WTC11 (cell line): ENCODE measurements around the gene SPATA24. TPM values are rescaled to one million over a fixed set of nuclear protein-coding genes. Genes with fewer than 3 reads are reported as not detected.

ENCODE experiments used
- ATF2 ChIP-seq: sonication (generic); formaldehyde crosslinking; IDR thresholded peaks from 2 replicates; pipeline ENCODE4 v1.8.1; 2022; ENCODE audit warnings: low read depth, missing genetic modification reagents, borderline replicate concordance
- CDX4 ChIP-seq: fragments of 250-450 bp; sonication (Bioruptor Pico); IDR thresholded peaks from 2 replicates; pipeline ENCODE4 v1.9.0; 2021; ENCODE audit warnings: moderate library complexity, mild to moderate bottlenecking, inconsistent platforms, borderline replicate concordance
- GRHL2 ChIP-seq: fragments of 250-450 bp; sonication (Bioruptor Pico); IDR thresholded peaks from 2 replicates; pipeline ENCODE4 v1.8.0; 2022; ENCODE audit warnings: mild to moderate bottlenecking, moderate library complexity; ENCODE audit not compliant: insufficient replicate concordance, severe bottlenecking
- GTF2I ChIP-seq: fragments of 250-450 bp; sonication (Bioruptor Pico); conservative IDR thresholded peaks from 2 replicates; pipeline ENCODE4 v1.4.0; 2021; ENCODE audit warnings: mild to moderate bottlenecking
- JUN ChIP-seq: sonication (generic); formaldehyde crosslinking; IDR thresholded peaks from 2 replicates; pipeline ENCODE4 v1.8.0; 2023; ENCODE audit warnings: mild to moderate bottlenecking, missing genetic modification reagents
- MYBL2 ChIP-seq: sonication (generic); formaldehyde crosslinking; IDR thresholded peaks from 2 replicates; pipeline ENCODE4 v1.8.1; 2023; ENCODE audit warnings: mild to moderate bottlenecking, moderate library complexity, missing genetic modification reagents
- NR3C1 ChIP-seq: sonication (generic); formaldehyde crosslinking; conservative IDR thresholded peaks from 2 replicates; pipeline ENCODE4 v1.8.1; 2023; ENCODE audit warnings: low read depth, mild to moderate bottlenecking, missing genetic modification reagents
- TEAD1 ChIP-seq: sonication (generic); formaldehyde crosslinking; IDR thresholded peaks from 2 replicates; pipeline ENCODE4 v1.8.0; 2022; ENCODE audit warnings: mild to moderate bottlenecking, missing genetic modification reagents
- ZNF138 ChIP-seq: sonication (generic); formaldehyde crosslinking; conservative IDR thresholded peaks from 2 replicates; pipeline ENCODE4 v1.8.1; 2022; ENCODE audit warnings: mild to moderate bottlenecking, moderate library complexity, missing genetic modification reagents
- ZNF281 ChIP-seq: sonication (generic); formaldehyde crosslinking; IDR thresholded peaks from 2 replicates; pipeline ENCODE4 v1.8.0; 2023; ENCODE audit warnings: mild to moderate bottlenecking, missing genetic modification reagents
- ZNF317 ChIP-seq: sonication (generic); formaldehyde crosslinking; IDR thresholded peaks from 2 replicates; pipeline ENCODE4 v1.8.1; 2023; ENCODE audit warnings: low read depth, mild to moderate bottlenecking, moderate library complexity, missing genetic modification reagents, borderline replicate concordance
- ZNF396 ChIP-seq: fragments of 250-450 bp; sonication (Bioruptor Pico); IDR thresholded peaks from 2 replicates; pipeline ENCODE4 v1.8.0; 2021; ENCODE audit warnings: mild to moderate bottlenecking, moderate library complexity, borderline replicate concordance
- ZNF512 ChIP-seq: sonication (generic); formaldehyde crosslinking; IDR thresholded peaks from 2 replicates; pipeline ENCODE4 v1.8.1; 2022; ENCODE audit warnings: missing genetic modification reagents, borderline replicate concordance
- ZNF671 ChIP-seq: fragments of 250-450 bp; sonication (Bioruptor Pico); IDR thresholded peaks from 2 replicates; pipeline ENCODE4 v1.8.0; 2021; ENCODE audit warnings: mild to moderate bottlenecking
- total RNA-seq: library from RNA; stranded (reverse); gene quantifications from 3 replicates; pipeline ENCODE4 v1.2.3, GENCODE V29; 2021
- TF ChIP-seq, protein P1 (sequence below): sonication (generic); formaldehyde crosslinking; IDR thresholded peaks from 2 replicates; pipeline ENCODE4 v1.8.1; 2023; ENCODE audit warnings: mild to moderate bottlenecking, missing genetic modification reagents, borderline replicate concordance
- TF ChIP-seq, protein P2 (sequence below): sonication (generic); formaldehyde crosslinking; IDR thresholded peaks from 2 replicates; pipeline ENCODE4 v1.8.0; 2023; ENCODE audit warnings: missing genetic modification reagents
- TF ChIP-seq, protein P3 (sequence below): sonication (generic); formaldehyde crosslinking; IDR thresholded peaks from 2 replicates; pipeline ENCODE4 v1.8.0; 2022; ENCODE audit warnings: mild to moderate bottlenecking, missing genetic modification reagents
- TF ChIP-seq, protein P4 (sequence below): sonication (generic); formaldehyde crosslinking; conservative IDR thresholded peaks from 2 replicates; pipeline ENCODE4 v1.8.1; 2023; ENCODE audit warnings: mild to moderate bottlenecking, low read depth, missing genetic modification reagents, moderate library complexity

Gene SPATA24
- total RNA-seq, 1 experiment from 2014 or later: 13.2 TPM

- TF ChIP-seq ZNF512 (CRISPR knock-in tag) (no peak), ZNF281 (0 out of 2 replicates have a peak, but pooled peaks have one; percentile 19), MYBL2 (CRISPR knock-in tag) (no peak), ZNF671 (CRISPR knock-in tag) (no peak), GRHL2 (CRISPR knock-in tag) (no peak), NR3C1 (0 out of 2 replicates have a peak, but pooled peaks have one; percentile 82), TEAD1 (CRISPR knock-in tag) (peak; percentile 74; the same call in 1 of the 2 replicates), ATF2 (CRISPR knock-in tag) (no peak), ZNF396 (CRISPR knock-in tag) (no peak), GTF2I (no peak), ZNF138 (CRISPR knock-in tag) (0 out of 2 replicates have a peak, but pooled peaks have one; percentile 28), JUN (no peak), CDX4 (CRISPR knock-in tag) (no peak), ZNF317 (CRISPR knock-in tag) (no peak)
- TF ChIP-seq, protein P1, sequence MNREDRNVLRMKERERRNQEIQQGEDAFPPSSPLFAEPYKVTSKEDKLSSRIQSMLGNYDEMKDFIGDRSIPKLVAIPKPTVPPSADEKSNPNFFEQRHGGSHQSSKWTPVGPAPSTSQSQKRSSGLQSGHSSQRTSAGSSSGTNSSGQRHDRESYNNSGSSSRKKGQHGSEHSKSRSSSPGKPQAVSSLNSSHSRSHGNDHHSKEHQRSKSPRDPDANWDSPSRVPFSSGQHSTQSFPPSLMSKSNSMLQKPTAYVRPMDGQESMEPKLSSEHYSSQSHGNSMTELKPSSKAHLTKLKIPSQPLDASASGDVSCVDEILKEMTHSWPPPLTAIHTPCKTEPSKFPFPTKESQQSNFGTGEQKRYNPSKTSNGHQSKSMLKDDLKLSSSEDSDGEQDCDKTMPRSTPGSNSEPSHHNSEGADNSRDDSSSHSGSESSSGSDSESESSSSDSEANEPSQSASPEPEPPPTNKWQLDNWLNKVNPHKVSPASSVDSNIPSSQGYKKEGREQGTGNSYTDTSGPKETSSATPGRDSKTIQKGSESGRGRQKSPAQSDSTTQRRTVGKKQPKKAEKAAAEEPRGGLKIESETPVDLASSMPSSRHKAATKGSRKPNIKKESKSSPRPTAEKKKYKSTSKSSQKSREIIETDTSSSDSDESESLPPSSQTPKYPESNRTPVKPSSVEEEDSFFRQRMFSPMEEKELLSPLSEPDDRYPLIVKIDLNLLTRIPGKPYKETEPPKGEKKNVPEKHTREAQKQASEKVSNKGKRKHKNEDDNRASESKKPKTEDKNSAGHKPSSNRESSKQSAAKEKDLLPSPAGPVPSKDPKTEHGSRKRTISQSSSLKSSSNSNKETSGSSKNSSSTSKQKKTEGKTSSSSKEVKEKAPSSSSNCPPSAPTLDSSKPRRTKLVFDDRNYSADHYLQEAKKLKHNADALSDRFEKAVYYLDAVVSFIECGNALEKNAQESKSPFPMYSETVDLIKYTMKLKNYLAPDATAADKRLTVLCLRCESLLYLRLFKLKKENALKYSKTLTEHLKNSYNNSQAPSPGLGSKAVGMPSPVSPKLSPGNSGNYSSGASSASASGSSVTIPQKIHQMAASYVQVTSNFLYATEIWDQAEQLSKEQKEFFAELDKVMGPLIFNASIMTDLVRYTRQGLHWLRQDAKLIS (CRISPR knock-in tag): peak; percentile 86; the same call in 1 of the 2 replicates
- TF ChIP-seq, protein P2, sequence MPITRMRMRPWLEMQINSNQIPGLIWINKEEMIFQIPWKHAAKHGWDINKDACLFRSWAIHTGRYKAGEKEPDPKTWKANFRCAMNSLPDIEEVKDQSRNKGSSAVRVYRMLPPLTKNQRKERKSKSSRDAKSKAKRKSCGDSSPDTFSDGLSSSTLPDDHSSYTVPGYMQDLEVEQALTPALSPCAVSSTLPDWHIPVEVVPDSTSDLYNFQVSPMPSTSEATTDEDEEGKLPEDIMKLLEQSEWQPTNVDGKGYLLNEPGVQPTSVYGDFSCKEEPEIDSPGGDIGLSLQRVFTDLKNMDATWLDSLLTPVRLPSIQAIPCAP (CRISPR knock-in tag): 0 out of 2 replicates have a peak, but pooled peaks have one; percentile 40
- TF ChIP-seq, protein P3, sequence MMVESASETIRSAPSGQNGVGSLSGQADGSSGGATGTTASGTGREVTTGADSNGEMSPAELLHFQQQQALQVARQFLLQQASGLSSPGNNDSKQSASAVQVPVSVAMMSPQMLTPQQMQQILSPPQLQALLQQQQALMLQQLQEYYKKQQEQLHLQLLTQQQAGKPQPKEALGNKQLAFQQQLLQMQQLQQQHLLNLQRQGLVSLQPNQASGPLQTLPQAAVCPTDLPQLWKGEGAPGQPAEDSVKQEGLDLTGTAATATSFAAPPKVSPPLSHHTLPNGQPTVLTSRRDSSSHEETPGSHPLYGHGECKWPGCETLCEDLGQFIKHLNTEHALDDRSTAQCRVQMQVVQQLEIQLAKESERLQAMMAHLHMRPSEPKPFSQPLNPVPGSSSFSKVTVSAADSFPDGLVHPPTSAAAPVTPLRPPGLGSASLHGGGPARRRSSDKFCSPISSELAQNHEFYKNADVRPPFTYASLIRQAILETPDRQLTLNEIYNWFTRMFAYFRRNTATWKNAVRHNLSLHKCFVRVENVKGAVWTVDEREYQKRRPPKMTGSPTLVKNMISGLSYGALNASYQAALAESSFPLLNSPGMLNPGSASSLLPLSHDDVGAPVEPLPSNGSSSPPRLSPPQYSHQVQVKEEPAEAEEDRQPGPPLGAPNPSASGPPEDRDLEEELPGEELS (CRISPR knock-in tag): peak; percentile 72
- TF ChIP-seq, protein P4, sequence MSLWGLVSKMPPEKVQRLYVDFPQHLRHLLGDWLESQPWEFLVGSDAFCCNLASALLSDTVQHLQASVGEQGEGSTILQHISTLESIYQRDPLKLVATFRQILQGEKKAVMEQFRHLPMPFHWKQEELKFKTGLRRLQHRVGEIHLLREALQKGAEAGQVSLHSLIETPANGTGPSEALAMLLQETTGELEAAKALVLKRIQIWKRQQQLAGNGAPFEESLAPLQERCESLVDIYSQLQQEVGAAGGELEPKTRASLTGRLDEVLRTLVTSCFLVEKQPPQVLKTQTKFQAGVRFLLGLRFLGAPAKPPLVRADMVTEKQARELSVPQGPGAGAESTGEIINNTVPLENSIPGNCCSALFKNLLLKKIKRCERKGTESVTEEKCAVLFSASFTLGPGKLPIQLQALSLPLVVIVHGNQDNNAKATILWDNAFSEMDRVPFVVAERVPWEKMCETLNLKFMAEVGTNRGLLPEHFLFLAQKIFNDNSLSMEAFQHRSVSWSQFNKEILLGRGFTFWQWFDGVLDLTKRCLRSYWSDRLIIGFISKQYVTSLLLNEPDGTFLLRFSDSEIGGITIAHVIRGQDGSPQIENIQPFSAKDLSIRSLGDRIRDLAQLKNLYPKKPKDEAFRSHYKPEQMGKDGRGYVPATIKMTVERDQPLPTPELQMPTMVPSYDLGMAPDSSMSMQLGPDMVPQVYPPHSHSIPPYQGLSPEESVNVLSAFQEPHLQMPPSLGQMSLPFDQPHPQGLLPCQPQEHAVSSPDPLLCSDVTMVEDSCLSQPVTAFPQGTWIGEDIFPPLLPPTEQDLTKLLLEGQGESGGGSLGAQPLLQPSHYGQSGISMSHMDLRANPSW (CRISPR knock-in tag): peak; percentile 95; the same call in 1 of the 2 replicates
These were observed 11.0 kb downstream of the SPATA24 start (continued) for GRCh38 chr5:139392678-139393496.
